IPS DF 4.7 (cell line): ENCODE measurements around the gene CYP27C1.
"Not testable (repeated sequence)": the region's sequence is repeated elsewhere in the genome, so short reads cannot be mapped to it uniquely, and the experiment has no call there.

Source experiments
- DNase-seq: peaks from one replicate; pipeline ENCODE4 v3.0.0-alpha.2; 2013; ENCODE audit warnings: low spot score; ENCODE audit errors: extremely low read depth

Gene CYP27C1

GRCh38 chr2:127225186-127225960 is 5.3 kb upstream of the CYP27C1 start:
- no peak for DNase-seq

- DNase-seq, result not testable (repeated sequence)
These were observed 4.0 kb upstream of the CYP27C1 start for GRCh38 chr2:127224135-127224534.

GRCh38 chr2:127220768-127221527 is 849 bp upstream of the CYP27C1 start:
- DNase-seq, result no peak

GRCh38 chr2:127219171-127220070 is 678 bp downstream of the CYP27C1 start:
- DNase-seq, result no peak

- DNase-seq, result no peak
These were observed 1.3 kb downstream of the CYP27C1 start for GRCh38 chr2:127218812-127219170.

- no peak for DNase-seq
These were observed 2.4 kb downstream of the CYP27C1 start for GRCh38 chr2:127217470-127218325.

- no peak for DNase-seq
These were observed 3.5 kb downstream of the CYP27C1 start for GRCh38 chr2:127216593-127216992.

- no peak for DNase-seq
These were observed 4.0 kb downstream of the CYP27C1 start for GRCh38 chr2:127216095-127216494.

- DNase-seq, result not testable (repeated sequence)
These were observed 5.9 kb downstream of the CYP27C1 start for GRCh38 chr2:127214201-127214600.

- no peak for DNase-seq
These were observed 11.8 kb downstream of the CYP27C1 start for GRCh38 chr2:127208313-127208712.

GRCh38 chr2:127205218-127206125 is 14.6 kb downstream of the CYP27C1 start:
- no peak for DNase-seq

GRCh38 chr2:127201452-127201851 is 18.6 kb downstream of the CYP27C1 start:
- DNase-seq, result no peak

GRCh38 chr2:127200962-127201361 is 19.1 kb downstream of the CYP27C1 start:
- DNase-seq, result no peak

- no peak for DNase-seq
These were observed 20.9 kb downstream of the CYP27C1 start for GRCh38 chr2:127199223-127199622.

- DNase-seq, result no peak
These were observed 22.4 kb downstream of the CYP27C1 start for GRCh38 chr2:127197475-127198385.

- DNase-seq, result no peak
These were observed 23.1 kb downstream of the CYP27C1 start for GRCh38 chr2:127196998-127197397.

GRCh38 chr2:127196549-127196948 is 23.6 kb downstream of the CYP27C1 start:
- no peak for DNase-seq
